ENCODE results near the gene FUCA1. TPM values are rescaled to one million over a fixed set of nuclear protein-coding genes. Genes with fewer than 3 reads are reported as not detected.
"Not testable (repeated sequence)": the region's sequence is repeated elsewhere in the genome, so short reads cannot be mapped to it uniquely, and the experiment has no call there.

Gene FUCA1
- total RNA-seq, 1 experiment from 2014 or later: 2.3 TPM

DNA sequence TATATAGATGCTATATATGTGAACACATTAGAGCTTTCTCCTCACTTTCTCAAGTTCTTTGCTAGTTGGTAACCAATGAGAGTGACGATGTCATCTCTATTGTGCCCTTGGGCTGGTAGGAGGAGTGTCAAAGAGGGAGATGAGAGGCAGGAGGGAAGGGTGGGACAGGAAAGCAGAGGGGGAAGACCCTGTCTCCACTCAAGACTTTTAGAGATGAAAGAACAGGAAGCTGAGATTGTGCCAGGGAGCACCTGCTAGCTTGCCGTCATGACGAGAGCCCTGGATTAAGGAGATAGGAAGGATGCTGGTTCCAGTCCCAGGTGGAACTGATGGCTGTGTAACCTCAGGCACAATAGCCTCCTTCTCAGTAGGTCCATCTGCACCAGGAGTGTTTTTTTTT, 28.4 kb upstream of the FUCA1 start:
- DNase-seq (ENCODE audit: low read depth): no peak

DNA sequence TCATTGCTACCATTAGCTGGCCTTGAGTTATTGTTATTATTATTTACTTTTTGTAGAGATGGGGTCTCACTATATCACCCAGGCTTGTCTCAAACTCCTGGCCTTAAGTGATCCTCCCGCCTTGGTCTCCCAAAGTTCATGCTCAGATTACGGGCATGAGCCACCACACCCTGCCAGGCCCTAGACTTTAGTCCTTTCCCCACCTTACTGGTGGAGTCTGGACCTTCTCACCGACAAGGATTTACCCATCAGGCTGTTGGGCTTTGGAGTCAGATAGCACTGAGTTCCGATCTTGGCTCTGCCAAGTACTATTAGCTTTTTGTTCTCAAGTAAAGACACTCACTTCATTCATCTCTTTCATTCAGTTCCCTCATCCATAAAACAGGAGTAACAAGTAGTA, 27.9 kb upstream of the FUCA1 start:
- DNase-seq (ENCODE audit: low read depth): no peak

DNA sequence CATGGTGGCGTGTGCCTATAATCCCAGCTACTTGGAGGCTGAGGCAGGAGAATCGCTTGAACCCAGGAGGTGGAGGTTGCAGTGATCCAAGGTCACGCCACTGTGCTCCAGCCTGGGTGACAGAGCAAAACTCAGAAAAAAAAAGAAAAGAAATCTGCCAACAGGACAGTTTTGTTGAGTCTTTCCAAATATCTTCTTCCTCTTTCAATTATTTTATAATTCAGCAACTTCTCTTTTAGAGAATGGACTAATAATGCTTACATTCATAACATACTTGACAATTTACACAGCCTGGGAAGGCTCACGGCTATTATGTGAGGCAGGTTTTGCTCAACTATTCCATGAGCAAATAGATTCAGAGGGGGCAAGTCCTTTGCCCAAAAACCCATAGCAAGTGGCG, 27.0 kb upstream of the FUCA1 start:
- DNase-seq (ENCODE audit: low read depth): no peak

DNA sequence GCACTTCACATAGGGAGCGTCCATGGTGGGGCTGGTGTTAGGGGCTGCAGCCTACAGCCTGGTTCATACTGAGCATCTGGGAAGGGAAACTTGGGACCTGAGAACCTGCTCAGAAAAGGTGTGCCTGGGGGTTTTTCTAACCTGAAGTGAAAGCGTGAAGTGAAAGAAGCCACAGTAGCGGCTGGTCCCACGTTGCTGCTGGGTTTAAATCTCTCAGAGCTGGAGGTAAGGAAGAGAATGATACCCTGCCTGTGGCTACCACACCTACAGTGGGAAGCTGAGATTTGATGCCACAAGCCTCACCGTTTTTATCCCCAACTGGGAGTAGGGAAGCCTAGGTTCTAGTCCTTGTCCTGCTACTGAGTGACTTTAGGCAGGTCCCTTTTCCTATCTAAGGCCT, 21.0 kb upstream of the FUCA1 start:
- DNase-seq (ENCODE audit: low read depth): no peak

DNA sequence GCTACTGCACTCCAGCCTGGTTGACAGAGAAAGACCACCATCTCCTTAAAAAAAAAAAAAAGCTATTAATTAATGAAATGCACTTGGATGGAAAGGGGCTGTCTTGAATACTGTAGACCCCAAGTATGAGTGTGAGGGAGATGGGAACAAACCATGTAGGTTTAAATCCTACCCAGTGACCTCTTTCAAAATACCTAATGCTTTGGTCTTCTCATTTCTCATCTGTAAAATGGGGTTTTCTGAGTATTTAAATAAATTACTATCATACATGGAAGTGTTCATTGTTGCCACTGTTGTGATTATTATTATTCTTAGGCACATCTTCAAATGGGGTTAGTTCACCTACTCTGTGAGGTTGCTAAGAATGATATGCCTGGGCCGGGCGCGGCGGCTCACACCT, 17.1 kb upstream of the FUCA1 start:
- no peak for DNase-seq (ENCODE audit: low read depth)

DNA sequence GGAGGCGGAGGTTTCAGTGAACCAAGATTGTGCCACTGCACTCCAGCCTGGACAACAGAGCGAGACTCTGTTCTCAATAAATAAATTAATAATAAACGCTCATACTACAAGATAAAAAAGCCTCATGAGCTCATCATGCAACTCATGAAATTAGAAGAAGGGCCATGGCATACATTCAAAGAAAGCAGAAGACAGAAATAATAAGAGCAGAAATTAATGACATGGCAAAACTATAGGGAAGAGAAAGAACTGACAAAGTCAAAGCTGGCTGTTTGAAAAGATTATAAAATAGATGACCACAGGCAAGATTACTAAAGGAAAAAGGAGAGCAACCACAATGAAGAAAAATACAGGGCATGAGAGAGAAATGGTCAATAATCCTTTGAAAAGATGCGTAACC, 14.7 kb upstream of the FUCA1 start:
- DNase-seq (ENCODE audit: low read depth): no peak

DNA sequence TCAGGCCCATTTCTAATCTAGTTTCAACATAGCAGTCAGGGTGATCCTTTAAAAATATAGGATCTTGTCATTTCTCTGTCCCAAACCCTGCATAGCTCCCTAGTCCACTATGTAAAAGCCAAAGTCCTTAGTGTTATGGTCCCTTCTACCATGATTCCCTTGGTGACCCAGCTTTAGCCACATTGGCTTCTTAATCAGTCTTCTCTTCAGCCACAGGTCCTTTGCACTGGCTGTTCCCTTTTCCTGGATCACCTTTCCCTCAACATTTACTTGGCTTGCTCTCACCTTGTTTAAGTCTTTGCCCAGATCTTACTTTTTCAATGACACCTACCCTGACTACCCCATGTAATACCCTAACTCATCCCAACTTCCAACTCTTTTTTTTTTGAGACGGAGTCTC, 11.7 kb upstream of the FUCA1 start:
- no peak for DNase-seq (ENCODE audit: low read depth)

DNA sequence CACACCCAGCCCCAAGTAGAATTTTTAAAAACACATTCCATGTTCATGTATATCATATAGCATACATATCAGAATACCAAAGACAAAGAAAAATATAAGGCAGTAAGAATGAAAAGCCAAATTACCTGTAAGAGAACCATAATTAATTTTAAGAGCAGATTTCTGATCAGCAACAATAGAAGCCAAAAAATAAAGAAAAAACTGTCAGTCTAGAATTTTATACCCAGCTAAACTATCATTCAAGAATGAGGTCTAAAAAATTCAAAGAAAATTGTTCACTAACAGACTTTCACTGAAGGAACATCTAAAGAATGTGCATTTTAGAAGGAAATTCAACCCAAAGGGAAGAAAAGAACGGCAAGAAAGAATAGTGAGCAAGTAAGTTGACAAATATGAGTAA, 10.6 kb upstream of the FUCA1 start:
- DNase-seq (ENCODE audit: low read depth): no peak

DNA sequence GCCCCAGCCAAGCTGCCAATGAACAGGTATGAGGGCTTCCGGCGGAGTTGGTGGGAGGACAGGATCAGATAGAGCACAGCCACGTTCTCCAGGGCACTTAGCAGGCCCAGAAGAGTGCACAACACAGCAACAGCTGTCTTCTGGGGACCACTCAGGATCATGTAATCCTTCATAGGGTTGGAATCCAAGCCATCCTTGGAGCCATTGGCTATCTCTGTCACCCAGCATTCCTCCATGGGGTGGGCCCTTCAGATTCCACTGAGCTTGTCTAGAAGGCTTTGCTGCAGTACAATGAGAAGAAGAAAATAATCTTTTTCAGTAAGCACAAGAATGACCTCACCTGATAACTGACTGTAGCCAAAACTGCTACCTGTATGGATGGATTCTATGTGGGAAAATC, 7.3 kb upstream of the FUCA1 start:
- no peak for DNase-seq (ENCODE audit: low read depth)

DNA sequence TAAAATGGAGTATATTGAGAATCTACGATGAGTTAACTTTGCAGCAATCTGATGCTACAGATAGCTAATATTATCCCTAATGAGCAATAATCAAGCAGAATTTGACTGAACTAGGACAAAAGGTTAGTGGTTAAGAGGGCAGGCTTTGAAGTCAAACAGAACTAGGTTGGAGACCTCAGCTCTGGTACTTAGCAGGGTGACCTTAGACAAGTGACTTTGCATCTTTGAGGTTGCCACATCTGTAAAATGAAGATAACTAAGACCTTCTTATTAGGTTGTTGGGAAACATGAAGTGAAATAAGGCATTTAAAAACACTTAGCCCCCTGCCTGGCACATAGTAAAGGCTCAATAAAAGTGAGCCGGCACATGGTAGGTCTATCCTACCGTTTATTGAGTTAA, 4.3 kb upstream of the FUCA1 start:
- DNase-seq (ENCODE audit: low read depth): no peak

DNA sequence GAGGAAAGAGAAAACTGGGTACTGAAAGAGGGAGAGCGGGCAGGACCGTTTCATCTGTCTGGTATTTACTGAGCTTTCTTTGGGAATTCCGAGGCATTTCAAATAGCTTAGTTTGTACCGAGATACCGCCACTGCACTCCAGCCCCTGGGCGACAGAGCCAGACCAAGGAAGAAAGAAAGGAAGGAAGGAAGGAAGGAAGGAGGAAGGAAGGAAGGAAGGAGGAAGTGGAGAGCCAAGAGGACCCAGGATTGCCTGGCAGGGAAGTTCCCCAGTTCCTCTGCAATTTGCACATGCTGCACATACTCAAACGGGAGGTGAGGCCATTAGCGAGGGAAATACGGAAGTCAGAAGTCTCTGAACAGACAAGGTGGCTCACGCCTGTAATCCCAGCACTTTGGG, 961 bp upstream of the FUCA1 start:
- DNase-seq (ENCODE audit: low read depth): no peak

DNA sequence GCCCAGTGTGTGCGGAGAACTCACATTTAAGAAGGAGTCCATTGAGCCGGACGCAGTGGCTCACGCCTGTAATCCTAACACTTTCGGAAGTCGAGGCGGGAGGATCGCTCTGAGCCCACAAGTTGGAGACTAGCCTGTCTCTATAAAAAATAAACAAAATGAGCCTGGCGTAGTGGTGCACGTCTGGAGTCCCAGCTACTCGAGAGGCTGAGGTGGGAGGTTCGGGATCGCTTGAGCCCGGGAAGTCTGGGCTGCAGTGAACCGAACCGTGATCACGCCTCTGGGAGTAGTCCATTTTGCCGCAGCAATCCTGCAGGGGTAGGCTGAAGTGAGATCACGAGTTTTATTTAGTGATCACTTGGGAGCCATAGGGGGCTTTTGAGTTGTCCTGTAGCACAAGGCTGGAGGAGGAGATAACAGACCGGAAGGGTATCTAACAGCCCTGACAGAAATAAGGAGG, 497 bp upstream of the FUCA1 start:
- DNase-seq (ENCODE audit: low read depth): no peak

DNA sequence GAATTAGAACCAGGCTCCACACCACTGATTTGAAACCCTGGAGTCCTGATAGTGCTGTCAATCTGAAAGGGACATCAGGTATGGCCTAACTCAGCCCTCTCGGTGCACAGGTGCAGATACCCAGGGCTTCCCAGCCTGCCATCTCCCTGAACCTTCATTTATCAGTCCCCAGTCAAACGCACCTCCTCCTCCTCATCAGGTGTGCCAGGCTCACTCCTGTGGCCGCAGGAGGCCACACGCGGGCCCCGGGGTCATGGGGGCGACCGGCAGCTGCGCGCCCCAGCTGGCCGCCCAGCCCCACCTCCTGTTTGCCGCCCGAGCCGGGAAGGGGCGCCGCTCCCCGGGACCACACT, 572 bp downstream of the FUCA1 start:
- no peak for DNase-seq (ENCODE audit: low read depth)

DNA sequence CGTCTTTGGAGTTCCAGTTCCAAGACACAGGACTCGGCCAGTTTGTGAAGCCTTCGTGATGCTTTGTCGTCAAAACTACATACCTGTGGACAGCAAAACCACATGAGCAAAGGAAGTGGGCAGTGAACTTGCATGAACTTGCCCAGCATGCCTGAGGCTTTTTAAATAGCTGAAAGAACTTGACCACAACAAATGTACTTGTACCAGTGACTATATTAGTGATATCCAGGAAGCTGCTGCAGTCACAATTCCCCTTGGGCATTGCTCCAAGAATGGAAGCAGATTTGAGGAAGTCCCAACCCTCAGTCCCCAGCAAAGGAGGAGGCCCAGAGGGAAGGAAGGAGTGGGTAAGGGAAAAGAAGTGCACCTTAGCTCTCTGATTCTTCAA, 2.6 kb downstream of the FUCA1 start:
- peak; percentile 84 for DNase-seq (ENCODE audit: low read depth)

DNA sequence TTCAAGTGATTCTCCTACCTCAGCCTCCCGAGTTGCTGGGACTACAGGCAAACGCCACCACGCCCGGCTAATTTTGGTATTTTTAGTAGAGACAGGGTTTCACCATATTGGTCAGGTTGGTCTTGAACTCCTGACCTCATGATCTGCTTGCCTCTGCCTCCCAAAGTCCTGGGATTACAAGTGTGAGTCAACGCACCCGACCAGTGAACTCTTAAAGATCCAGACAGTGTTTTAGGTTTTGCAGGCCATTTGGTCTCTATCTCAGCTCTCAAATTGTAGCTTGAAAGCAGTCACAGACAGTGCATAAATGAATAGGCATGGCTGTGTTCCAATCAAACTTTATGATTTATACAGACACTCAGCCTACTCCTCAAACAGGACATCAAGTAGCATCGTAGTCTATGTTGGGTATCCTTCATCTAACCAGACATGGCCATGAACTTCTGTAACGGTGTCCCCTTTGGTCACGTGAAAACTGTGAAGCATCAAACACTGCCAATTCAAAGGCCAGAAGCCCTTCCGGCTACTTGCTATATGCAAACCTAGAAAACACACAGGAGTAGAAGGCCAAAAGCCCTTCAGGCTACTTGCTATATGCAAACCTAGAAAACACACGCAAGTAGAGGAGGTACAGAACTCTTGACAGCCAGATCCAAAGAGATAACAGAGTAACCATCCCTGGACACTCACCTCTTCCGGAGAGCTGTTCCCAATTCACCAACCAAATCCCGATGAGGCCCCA, 3.1 kb downstream of the FUCA1 start:
- DNase-seq (ENCODE audit: low read depth): no peak

DNA sequence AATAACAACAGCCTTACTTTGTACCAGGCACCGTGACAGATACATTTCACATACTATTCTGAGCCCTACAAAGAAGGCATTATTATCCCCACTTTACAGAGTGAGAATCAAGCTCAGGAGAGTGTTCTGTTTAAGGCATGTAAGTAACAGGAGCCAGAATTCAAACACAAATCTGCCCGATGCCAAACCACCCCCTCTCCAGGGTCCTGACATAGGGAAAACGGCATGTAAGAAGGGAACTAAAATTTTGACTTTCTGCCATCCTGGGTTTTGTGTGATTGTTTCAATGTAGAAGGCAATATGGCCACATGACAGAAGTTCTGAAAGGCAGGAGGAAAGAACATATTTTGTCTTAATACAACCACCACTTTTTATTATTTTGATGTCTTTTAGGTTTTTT, 5.5 kb downstream of the FUCA1 start:
- no peak for DNase-seq (ENCODE audit: low read depth)

DNA sequence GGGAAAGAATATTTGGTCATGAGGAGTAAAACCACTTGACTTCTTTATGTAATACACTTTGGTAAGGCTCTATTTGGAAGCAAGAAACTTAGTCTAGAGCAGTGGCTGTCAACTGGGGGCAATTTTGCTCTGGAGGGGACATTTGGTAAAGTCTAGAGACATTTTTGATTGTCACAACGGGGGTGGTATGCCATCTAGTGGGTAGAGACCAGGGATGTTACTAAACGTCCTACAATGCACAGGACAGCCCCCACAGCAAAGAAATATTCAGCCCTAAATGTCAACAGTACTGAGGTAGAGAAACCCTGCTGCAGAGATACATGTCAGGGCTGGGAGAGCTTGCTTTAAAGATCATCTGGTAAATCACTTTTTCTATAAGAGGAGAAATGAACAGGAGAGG, 13.5 kb downstream of the FUCA1 start:
- DNase-seq (ENCODE audit: low read depth): peak; percentile 47

DNA sequence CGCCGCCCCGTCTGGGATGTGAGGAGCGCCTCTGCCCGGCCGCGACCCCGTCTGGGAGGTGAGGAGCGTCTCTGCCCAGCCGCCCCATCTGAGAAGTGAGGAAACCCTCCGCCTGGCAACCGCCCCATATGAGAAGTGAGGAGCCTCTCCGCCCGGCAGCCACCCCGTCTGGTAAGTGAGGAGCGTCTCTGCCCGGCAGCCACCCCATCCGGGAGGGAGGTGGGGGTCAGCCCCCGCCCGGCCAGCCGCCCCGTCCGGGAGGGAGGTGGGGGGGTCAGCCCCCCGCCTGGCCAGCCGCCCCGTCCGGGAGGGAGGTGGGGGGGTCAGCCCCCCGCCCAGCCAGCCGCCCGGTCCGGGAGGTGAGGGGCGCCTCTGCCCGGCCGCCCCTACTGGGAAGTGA, 15.0 kb downstream of the FUCA1 start:
- not testable (repeated sequence) for DNase-seq (ENCODE audit: low read depth)

DNA sequence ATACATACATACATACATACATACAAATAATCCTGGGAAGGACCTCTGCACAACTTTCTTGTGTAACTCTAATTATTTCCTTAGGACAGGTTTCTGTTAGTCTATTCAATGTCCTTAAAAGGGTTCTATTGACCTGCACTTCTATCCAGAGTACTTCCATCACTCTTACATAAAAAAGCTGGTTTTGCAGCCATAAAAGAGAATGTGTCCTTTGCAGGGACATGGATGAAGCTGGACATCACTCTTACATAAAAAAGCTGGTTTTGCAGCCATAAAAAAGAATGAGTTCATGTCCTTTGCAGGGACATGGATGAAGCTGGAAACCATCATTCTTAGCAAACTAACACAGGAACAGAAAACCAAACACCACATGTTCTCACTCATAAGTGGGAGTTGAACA, 16.7 kb downstream of the FUCA1 start:
- DNase-seq (ENCODE audit: low read depth): not testable (repeated sequence)

DNA sequence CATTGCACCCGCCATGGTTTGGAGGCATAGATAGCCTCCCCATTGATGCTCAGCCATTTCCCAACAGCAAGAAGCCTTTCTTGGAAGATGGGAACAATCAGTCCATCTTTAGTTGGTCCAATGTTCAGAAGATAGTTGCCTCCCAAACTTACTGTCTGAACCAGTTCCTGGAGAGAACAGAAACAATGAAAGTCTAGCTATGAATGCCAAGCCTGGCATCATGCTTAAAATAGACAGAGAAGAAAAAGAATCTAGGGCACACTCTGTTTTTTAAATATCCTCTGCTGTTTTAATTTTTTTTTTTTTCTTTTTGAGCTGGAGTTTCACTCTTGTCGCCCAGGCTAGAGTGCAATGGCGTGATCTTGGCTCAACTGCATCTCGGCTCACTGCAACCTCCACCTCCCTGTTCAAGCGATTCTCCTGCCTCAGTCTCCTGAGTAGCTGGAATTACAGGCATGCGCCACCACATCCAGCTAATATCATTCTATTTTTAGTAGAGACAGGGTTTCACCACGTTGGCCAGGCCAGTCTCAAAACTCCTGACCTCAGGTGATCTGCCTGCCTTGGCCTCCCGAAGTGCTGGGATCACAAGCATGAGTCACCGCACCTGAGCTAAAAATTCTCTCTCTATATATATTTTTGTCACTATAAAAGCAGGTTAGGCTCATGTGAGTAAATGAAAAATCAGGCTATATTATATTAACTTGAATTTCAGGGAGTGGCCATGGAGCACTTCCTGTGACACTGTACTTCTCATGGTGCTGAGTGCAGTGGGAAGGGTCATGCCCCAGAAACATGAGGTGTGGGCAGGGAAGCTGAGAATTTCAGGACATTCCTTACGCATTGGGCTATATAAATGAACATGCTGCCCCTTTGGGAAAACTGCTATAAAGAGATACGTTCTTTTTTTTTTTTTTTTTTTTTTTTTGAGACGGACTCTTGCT, 19.1 kb downstream of the FUCA1 start:
- no peak for DNase-seq (ENCODE audit: low read depth)

DNA sequence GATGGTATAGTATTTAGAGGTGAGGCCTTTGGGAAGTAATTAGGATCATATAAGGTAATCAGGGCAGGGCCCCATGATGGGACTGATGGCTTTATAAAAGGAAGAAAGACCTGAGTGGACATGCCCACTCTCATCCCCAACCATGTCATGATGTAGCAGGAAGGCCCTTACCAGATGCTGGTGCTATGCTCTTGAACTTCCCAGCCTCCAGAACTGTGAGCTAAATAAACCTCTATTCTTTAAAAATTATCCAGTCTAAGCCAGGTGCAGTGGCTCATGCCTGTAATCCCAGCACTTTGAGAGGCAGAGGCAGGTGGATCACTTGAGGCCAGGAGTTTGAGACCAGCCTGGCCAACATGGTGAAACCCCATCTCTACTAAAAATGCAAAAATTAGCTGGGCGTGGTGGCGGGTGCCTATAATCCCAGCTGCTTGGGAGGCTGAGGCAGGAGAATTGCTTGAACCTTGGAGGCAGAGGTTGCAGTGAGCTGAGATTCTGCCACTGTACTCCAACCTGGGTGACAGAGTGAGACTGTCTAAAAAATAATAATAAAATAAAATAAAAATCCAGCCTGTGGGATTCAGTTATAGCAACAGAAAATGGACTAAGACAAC, 20.5 kb downstream of the FUCA1 start:
- not testable (repeated sequence) for DNase-seq (ENCODE audit: low read depth)

DNA sequence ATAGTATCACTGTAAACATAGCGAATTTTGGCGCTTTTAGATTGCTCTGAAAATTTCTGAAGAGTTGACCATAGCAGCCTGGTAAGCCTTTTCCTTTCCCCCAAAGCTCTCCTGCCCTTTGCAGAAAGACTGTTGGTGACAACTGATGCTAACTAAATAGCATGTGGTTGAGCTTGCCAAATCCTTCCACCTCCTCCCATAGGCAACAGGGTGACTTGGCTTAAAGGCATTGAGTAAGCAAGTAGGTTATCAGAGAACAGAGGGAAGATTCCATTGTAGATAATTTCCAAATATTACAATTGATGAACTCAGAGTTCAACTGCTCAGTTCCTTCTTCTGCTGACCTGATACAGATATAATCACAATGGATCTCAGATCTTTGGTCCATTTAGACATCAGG, 22.9 kb downstream of the FUCA1 start:
- DNase-seq (ENCODE audit: low read depth): no peak
